AG08396 (cell line): ENCODE data around the gene ZNF333.
A peak's percentile ranks its signal among the peaks of the same experiment; 100 is the strongest.

Experiments
- DNase-seq: peaks from one replicate; pipeline ENCODE4 v3.0.0; 2012; ENCODE audit warnings: low spot score, mixed read lengths

ZNF333 gene

GRCh38 chr19:14689598-14690503 lies at the start of gene ZNF333:
TSS of gene ZNF333 (plus strand) at chr19:14690048. CDS start at chr19:14693492, 3,444 bp downstream.
- DNase-seq = peak; percentile 98

GRCh38 chr19:14648506-14648905 lies 41.3 kb upstream of the ZNF333 start:
- DNase-seq = no peak

GRCh38 chr19:14649020-14649419 lies 40.8 kb upstream of the ZNF333 start:
- no peak for DNase-seq

- no peak for DNase-seq
Measured at GRCh38 chr19:14650161-14650560, 39.7 kb upstream of the ZNF333 start.

GRCh38 chr19:14654786-14655560 lies 34.9 kb upstream of the ZNF333 start:
- DNase-seq = no peak

- no peak for DNase-seq
Measured at GRCh38 chr19:14655726-14656125, 34.1 kb upstream of the ZNF333 start.

GRCh38 chr19:14659874-14660489 lies 29.9 kb upstream of the ZNF333 start:
- no peak for DNase-seq

GRCh38 chr19:14661372-14661924 lies 28.4 kb upstream of the ZNF333 start:
- DNase-seq = no peak

GRCh38 chr19:14669940-14670339 lies 19.9 kb upstream of the ZNF333 start:
- DNase-seq = no peak

- DNase-seq = no peak
Measured at GRCh38 chr19:14670408-14670807, 19.4 kb upstream of the ZNF333 start.

- DNase-seq = no peak
Measured at GRCh38 chr19:14672188-14672872, 17.5 kb upstream of the ZNF333 start.

GRCh38 chr19:14673088-14673487 lies 16.8 kb upstream of the ZNF333 start:
- no peak for DNase-seq

GRCh38 chr19:14674764-14675163 lies 15.1 kb upstream of the ZNF333 start, which contains the start of gene ADGRE3:
TSS of gene ADGRE3 (minus strand) at chr19:14674844. CDS start at chr19:14674770, 74 bp downstream.
- no peak for DNase-seq

GRCh38 chr19:14676762-14677161 lies 13.1 kb upstream of the ZNF333 start:
- no peak for DNase-seq

- DNase-seq = no peak
Measured at GRCh38 chr19:14677464-14677863, 12.4 kb upstream of the ZNF333 start.

GRCh38 chr19:14678199-14678598 lies 11.6 kb upstream of the ZNF333 start:
- no peak for DNase-seq

- DNase-seq = no peak
Measured at GRCh38 chr19:14682084-14682483, 7.8 kb upstream of the ZNF333 start.

- no peak for DNase-seq
Measured at GRCh38 chr19:14683439-14683838, 6.4 kb upstream of the ZNF333 start.

GRCh38 chr19:14686411-14686810 lies 3.4 kb upstream of the ZNF333 start:
- no peak for DNase-seq

- DNase-seq = no peak
Measured at GRCh38 chr19:14694641-14695266, 4.9 kb downstream of the ZNF333 start.

- DNase-seq = no peak
Measured at GRCh38 chr19:14695471-14695870, 5.6 kb downstream of the ZNF333 start.
